Central memory CD8-positive, alpha-beta T cell (primary cell): ENCODE measurements around the gene PSMG2.

Experiments
- ATAC-seq: fragments of 150-1000 bp; cut with Tn5 transposase; replicated peaks from 2 replicates; pipeline ENCODE4 v1.10.0; 2022; ENCODE audit warnings: mild to moderate bottlenecking, moderate FRiP score, moderate number of reproducible peaks; ENCODE audit not compliant: poor library complexity, severe bottlenecking; ENCODE audit errors: extremely low read depth
- DNase-seq, 2 donors: peaks; one replicate each; pipeline ENCODE4 v3.0.0; 2021; ENCODE audit warnings: low spot score in 2 of 2
- H3K27ac Mint-ChIP-seq: one replicate; pipeline ENCODE4 v1.8.0; 2022; ENCODE audit warnings: low read depth, mild to moderate bottlenecking, moderate library complexity, mixed read lengths
- H3K27me3 Mint-ChIP-seq: one replicate; pipeline ENCODE4 v1.8.0; 2022; ENCODE audit warnings: mixed read lengths
- H3K36me3 Mint-ChIP-seq: one replicate; pipeline ENCODE4 v1.8.0; 2022; ENCODE audit warnings: mild to moderate bottlenecking, moderate library complexity, mixed read lengths; ENCODE audit not compliant: insufficient read depth
- H3K4me1 Mint-ChIP-seq: one replicate; pipeline ENCODE4 v1.8.0; 2022; ENCODE audit warnings: mixed read lengths
- H3K4me3 Mint-ChIP-seq: one replicate; pipeline ENCODE4 v1.8.0; 2022; ENCODE audit warnings: mild to moderate bottlenecking, moderate library complexity, mixed read lengths
- H3K9me3 Mint-ChIP-seq: one replicate; pipeline ENCODE4 v1.8.0; 2022; ENCODE audit warnings: mixed read lengths

The PSMG2 gene

DNA sequence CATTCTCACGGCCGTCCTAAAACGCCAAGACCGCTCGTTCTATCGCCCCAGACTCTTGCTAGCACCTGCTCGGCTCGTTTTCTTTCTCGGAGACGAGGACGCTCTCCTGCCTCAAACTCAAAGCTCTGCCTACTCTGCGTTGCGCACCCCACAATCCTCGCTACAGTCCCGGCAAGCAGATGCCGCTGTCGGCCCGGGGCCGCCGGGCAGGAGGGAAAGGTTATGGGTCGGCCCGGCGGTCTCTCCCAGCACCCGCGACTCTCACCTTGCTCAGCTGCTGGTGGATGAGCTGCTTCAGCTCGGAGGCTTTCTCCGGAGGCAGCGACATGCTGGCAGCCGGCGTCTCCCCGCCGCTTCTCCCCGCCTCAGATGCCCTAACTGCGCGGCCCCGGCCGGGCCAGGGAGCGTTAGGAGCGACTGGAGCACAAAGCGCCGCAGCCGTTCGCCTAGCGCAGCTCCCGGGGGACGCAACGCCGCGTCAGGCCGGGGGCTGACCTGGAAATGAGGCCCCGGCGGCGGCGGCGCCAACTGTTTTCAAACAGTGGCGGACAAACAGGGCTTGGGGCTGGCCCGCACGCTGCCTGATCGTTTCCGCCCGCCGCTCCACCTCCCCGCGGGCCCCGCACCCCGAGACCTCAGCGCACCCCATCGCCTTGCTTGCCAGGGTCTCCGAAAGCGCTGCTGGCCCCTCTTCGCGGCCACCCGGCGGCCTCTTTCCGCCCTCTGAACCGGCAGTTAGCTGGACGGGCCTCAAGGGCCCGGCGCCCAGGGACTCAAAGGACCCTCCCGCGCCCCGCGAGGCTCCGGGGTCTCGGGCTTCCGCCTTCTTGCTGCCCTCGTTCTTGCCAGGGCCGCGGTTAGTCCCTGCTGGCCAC is at the start of gene PSMG2, which contains the start of gene CEP76:
PSMG2 (plus strand) TSS at position 822 of the 875 bp plus-strand sequence. CDS start 66 bp downstream, outside the sequence.
CEP76 (minus strand) TSS at position 503 of the 875 bp plus-strand sequence; CDS start at position 328, 175 bp downstream.
- DNase-seq (peak; percentile 80 to 81), ATAC-seq (peak; percentile 81)
- H3K4me1 Mint-ChIP-seq, result peaks cover 50% of the 10 kb centered on the region
- peak within 1 kb of the TSS; percentile 95 for H3K27ac Mint-ChIP-seq
- H3K27me3 Mint-ChIP-seq, result no peaks in the 10 kb centered on the region
- peaks cover 34% of the 10 kb centered on the region for H3K36me3 Mint-ChIP-seq
- no peaks in the 10 kb centered on the region for H3K9me3 Mint-ChIP-seq
- H3K4me3 Mint-ChIP-seq, result peak within 1 kb of the TSS; percentile 91

DNA sequence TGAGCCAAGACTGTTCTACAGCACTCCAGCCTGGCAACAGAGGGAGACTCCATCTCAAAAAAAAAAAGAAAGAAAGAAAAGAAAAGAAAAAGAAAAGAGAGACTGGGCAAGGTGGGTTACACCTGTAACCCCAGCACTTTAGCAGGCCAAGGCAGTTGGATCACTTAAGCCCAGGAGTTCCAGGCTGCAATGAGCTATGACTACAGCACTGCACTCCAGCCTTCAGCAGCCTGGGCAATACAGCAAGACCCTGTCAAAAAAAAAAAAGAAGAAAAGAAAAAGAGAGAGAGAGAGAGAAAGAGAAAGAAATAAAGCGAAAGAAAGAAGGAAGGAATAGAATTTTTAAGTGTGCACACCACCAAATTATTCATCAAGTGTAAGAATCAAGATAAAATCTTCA is 47.9 kb upstream of the PSMG2 start:
- Mint-ChIP-seq H3K4me1 (peaks cover 12% of the 10 kb centered on the region), H3K36me3 (peaks cover 4% of the 10 kb centered on the region), H3K4me3 (peak overlapping the region; percentile 8), H3K27ac (no peak overlapping the region), H3K9me3 (no peaks in the 10 kb centered on the region), H3K27me3 (peaks cover 11% of the 10 kb centered on the region)
- no peak for DNase-seq
- no peak for ATAC-seq

GRCh38 chr18:12656605-12656937 is 46.3 kb upstream of the PSMG2 start:
- Mint-ChIP-seq H3K4me1 (peaks cover 12% of the 10 kb centered on the region), H3K4me3 (peak overlapping the region; percentile 72), H3K27ac (no peak overlapping the region), H3K9me3 (no peaks in the 10 kb centered on the region), H3K27me3 (peaks cover 6% of the 10 kb centered on the region), H3K36me3 (peaks cover 4% of the 10 kb centered on the region)
- no peak for DNase-seq
- no peak for ATAC-seq

DNA sequence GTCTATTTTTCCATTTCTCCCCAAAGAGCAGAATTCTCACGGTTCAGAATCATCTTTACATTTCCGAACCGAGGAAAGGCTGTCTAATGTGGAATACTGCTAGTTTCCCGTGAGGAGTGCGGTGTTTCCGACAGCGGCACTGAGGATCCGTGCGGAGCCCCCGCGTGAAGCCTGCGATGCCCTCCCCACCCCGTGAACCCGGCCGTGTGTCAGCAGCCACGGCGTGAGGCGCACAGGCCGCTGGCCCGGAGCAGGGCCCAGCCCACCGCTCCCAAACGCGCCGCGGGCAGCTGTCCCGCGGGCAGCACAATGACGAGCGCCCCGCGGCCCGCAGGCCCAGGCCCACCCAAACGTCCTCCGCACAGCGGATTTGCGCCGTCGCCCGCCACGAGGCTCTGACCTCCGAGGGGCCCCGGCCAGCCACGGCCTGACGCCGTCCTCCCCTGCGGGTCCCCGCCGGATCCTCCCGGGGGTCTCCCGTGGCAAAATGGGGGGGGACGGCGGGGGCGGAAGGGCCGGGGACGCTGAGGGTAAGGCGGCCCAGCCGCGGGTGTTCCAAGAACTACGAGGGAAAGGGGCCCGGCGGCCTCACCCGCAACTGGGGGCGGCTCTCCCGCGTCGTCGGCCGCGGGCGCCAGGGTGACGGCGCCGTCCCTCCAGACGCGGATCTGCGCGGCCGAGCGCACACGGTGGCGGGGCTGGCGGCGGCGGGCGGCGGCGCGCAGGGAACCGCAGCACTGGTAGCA is 45.7 kb upstream of the PSMG2 start:
- DNase-seq, result no peak
- no peak overlapping the region for H3K27ac Mint-ChIP-seq
- ATAC-seq, result peak; percentile 63
- peaks cover 12% of the 10 kb centered on the region for H3K4me1 Mint-ChIP-seq
- H3K36me3 Mint-ChIP-seq, result peaks cover 4% of the 10 kb centered on the region
- H3K9me3 Mint-ChIP-seq, result no peaks in the 10 kb centered on the region
- peak overlapping the region; percentile 72 for H3K4me3 Mint-ChIP-seq
- peaks cover under 1% of the 10 kb centered on the region for H3K27me3 Mint-ChIP-seq

DNA sequence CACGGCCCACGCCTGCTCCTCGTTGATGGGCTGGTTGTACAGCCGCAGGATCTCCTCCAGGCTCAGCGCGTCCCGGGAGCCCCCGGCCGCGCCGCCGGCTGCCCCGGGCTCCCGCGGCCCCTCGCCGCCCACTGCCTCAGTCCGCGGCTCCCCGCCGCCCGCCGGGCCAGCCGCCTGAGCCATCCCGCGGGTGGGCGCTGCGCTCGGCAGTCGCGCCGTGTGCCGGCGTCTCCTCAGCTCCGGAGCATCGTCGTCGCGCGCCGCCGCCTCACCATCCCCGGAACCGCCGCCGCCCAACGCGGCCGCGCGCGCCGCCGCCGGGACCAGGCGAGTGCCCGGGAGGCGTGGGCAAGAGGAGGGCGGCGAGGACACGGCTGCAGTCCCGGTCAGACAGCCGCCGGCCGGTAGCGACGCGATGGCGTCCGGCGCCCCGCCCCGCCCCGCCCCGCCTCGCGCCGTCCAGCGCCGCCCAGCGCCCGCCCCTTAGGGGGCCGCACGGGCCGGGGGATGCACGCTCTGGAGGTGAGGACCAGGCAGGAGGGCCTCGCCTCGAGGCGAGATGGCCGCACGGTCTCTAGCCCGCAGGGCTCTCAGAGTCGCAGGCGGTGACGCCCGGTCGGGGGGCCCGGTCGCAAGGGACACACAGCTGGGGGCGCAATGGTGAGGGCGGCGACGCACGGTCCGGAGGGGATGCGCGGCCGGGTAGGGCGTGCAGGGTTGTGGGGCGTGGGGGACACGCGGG is 45.0 kb upstream of the PSMG2 start, which contains the start of gene SPIRE1:
SPIRE1 (minus strand) TSS at position 424 of the 742 bp plus-strand sequence; CDS start at position 183, 241 bp downstream.
- Mint-ChIP-seq H3K36me3 (peaks cover 4% of the 10 kb centered on the region), H3K27me3 (no peaks in the 10 kb centered on the region), H3K4me1 (peaks cover 12% of the 10 kb centered on the region), H3K27ac (peak within 1 kb of the TSS; percentile 15), H3K4me3 (peak within 1 kb of the TSS; percentile 80), H3K9me3 (no peaks in the 10 kb centered on the region)
- ATAC-seq (peak; percentile 59), DNase-seq (no peak)

DNA sequence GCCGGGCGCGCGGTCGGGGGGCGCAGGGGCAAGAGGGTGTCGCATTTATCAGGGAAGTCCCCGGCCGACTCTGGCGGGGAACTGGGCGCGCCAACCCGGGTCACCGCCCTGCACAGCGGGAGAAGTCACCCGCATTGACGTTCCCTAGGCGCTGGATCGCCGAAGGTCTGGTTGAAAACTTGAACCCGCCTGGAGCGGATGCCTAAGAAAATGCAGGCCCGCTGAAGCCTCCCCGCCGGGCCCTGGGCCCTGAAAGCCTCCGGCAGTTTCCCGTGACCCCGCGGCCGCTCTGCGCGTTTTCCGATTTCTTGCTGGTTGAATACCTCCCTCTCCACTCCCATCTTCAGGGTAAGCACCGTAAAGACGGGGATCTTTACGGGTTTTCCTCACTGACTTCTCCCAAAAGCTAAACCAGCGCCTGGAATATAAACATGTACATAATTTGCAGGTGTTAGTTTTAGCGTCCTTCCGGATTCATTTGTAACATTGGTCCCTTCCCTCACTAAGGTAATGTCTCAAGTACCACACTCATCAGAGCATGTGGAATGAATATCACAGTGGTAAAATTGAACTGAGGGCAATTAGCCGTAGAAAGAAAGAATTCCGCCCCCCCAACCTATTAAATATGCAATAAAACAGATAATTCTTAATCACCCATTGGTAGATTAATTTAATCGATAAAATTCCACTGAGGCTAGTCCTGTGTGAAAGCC is 44.3 kb upstream of the PSMG2 start:
- Mint-ChIP-seq H3K4me1 (peaks cover 12% of the 10 kb centered on the region), H3K36me3 (peaks cover 4% of the 10 kb centered on the region), H3K27me3 (no peaks in the 10 kb centered on the region), H3K9me3 (no peaks in the 10 kb centered on the region), H3K27ac (peak overlapping the region; percentile 15), H3K4me3 (peak overlapping the region; percentile 80)
- no peak for ATAC-seq
- no peak for DNase-seq

DNA sequence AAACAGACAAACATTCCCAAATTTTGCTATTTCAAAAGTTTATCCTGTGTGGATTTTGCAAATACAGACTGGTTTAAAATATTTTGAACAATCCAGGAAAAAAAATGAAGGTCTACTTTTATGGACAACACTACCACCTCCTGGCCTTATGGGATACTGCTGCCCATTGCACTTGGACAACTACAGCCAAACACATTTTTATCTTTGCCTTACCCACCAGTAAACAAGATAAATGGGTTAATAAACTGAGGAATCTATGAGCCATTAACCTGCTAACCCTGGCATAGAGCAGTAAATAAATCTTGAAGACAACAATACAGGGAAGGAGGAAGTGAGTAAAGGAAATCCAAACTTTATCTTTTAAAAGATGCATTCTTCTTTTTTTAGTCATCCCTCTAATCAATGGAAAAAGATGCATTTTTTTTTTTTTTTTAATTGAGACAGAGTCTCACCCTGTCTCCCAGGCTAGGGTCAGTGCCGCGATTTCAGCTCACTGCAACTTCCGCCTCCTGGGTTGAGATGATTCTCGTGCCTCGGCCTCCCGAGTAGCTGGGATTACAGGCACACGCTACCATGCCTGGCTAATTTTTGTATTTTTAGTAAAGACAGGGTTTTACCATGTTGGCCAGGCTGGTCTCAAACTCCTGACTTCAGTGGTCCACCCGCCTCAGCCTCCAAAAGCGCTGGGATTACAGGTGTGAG is 42.8 kb upstream of the PSMG2 start:
- ATAC-seq, result peak; percentile 25
- Mint-ChIP-seq H3K9me3 (no peaks in the 10 kb centered on the region), H3K27ac (no peak overlapping the region), H3K4me3 (no peak overlapping the region), H3K27me3 (no peaks in the 10 kb centered on the region), H3K36me3 (peaks cover 4% of the 10 kb centered on the region), H3K4me1 (peaks cover 12% of the 10 kb centered on the region)
- DNase-seq, result no peak

- H3K36me3 Mint-ChIP-seq, result peaks cover 9% of the 10 kb centered on the region
- H3K4me3 Mint-ChIP-seq, result no peak overlapping the region
- no peak for ATAC-seq
Measured at GRCh38 chr18:12668041-12668440, 34.8 kb upstream of the PSMG2 start.

DNA sequence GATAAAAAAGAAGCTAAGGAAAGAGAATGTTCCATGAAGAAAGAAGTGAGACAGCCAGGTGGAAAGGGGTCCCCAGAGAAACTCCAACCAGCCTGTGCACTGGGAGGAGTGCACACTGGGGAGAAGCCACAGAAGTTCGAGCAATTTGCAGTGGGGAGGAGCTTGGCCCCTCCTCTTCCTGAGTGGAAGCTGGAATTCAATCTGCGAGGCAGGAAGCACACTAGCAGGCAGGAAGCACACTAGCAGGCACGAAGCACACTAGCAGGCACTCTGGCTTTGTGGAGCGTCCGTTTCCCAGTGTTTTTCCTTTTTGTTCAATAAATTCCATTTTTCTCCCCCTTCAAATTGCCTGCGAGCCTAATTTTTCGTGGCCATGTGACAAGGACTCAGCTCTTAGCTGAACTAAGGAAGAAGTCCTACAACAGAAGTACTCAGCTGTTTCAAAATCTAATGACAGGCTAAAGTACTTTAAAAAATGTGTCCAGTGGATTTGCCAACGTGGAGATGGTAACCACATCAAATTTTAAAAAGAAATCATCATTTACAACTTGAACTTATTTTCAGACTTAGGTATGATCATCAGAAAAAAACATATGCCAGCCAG is 23.6 kb upstream of the PSMG2 start:
- H3K27ac Mint-ChIP-seq, result peak overlapping the region; percentile 14
- peaks cover 34% of the 10 kb centered on the region for H3K36me3 Mint-ChIP-seq
- no peaks in the 10 kb centered on the region for H3K4me1 Mint-ChIP-seq
- DNase-seq, result no peak
- no peak overlapping the region for H3K4me3 Mint-ChIP-seq
- no peak for ATAC-seq
- no peaks in the 10 kb centered on the region for H3K27me3 Mint-ChIP-seq
- H3K9me3 Mint-ChIP-seq, result no peaks in the 10 kb centered on the region

More at GRCh38 chr18:12668041-12668440, 34.8 kb upstream of the PSMG2 start:
- Mint-ChIP-seq H3K9me3 (no peaks in the 10 kb centered on the region), H3K4me1 (no peaks in the 10 kb centered on the region), H3K27ac (no peak overlapping the region), H3K27me3 (no peaks in the 10 kb centered on the region)
- no peak for DNase-seq

GRCh38 chr18:12686100-12686499 is 16.7 kb upstream of the PSMG2 start:
- H3K27me3 Mint-ChIP-seq, result no peaks in the 10 kb centered on the region
- no peak overlapping the region for H3K4me3 Mint-ChIP-seq
- no peak for DNase-seq
- no peak for ATAC-seq
- H3K36me3 Mint-ChIP-seq, result peaks cover 7% of the 10 kb centered on the region
- H3K27ac Mint-ChIP-seq, result no peak overlapping the region
- H3K9me3 Mint-ChIP-seq, result no peaks in the 10 kb centered on the region
- no peaks in the 10 kb centered on the region for H3K4me1 Mint-ChIP-seq

- H3K9me3 Mint-ChIP-seq, result no peaks in the 10 kb centered on the region
Measured at GRCh38 chr18:12689256-12689850, 13.5 kb upstream of the PSMG2 start.

More at GRCh38 chr18:12689256-12689850, 13.5 kb upstream of the PSMG2 start:
- ATAC-seq, result no peak
- Mint-ChIP-seq H3K4me1 (no peaks in the 10 kb centered on the region), H3K27ac (no peak overlapping the region), H3K4me3 (no peak overlapping the region), H3K36me3 (peaks cover 6% of the 10 kb centered on the region), H3K27me3 (no peaks in the 10 kb centered on the region)
- DNase-seq, result no peak
